Esophagus muscularis mucosa (tissue), 4 donors: Measurements from ENCODE around the gene NUDT3. TPM values are rescaled to one million over a fixed set of nuclear protein-coding genes. Genes with fewer than 3 reads are reported as not detected.

Experiments
- DNase-seq: peaks from one replicate; pipeline ENCODE4 v3.0.0-alpha.2; 2017; ENCODE audit errors: extremely low spot score
- H3K27ac ChIP-seq, 4 donors: fragments of 200-600 bp; sonication (generic); replicated peaks in 1 of 4; 1 replicate in 3 of 4; 2 replicates in 1 of 4; pipeline ENCODE4 v1.5.1; 2016 to 2019; ENCODE audit warnings: mild to moderate bottlenecking in 1 of 4
- H3K27me3 ChIP-seq, 4 donors: fragments of 200-600 bp; sonication (generic); one replicate each; pipeline versions ENCODE4 v1.5.1 to v1.6.0; 2016 to 2019
- H3K36me3 ChIP-seq, 4 donors: fragments of 200-600 bp; sonication (generic); one replicate each; pipeline ENCODE4 v1.5.1; 2016 to 2019
- H3K4me1 ChIP-seq, 4 donors: fragments of 200-600 bp; sonication (generic); one replicate each; pipeline ENCODE4 v1.5.1; 2016 to 2019
- H3K4me3 ChIP-seq, 4 donors: fragments of 200-600 bp; sonication (generic); 1 replicate in 2 of 4; 2 replicates in 2 of 4; pipeline ENCODE4 v1.5.1; 2016 to 2019; ENCODE audit warnings: mild to moderate bottlenecking in 4 of 4, moderate library complexity in 1 of 4
- H3K9me3 ChIP-seq, 4 donors: fragments of 200-600 bp; sonication (generic); 1 replicate in 3 of 4; 2 replicates in 1 of 4; pipeline ENCODE4 v1.5.1; 2016 to 2019
- EP300 ChIP-seq: sonication (generic); formaldehyde crosslinking; IDR thresholded peaks from one replicate; pipeline ENCODE4 v1.6.1; 2017; ENCODE audit warnings: antibody characterized with exemption
- POLR2A ChIP-seq: fragments of 450-650 bp; IDR thresholded peaks from one replicate; pipeline ENCODE4 v1.6.1; 2017; ENCODE audit warnings: antibody characterized with exemption, moderate library complexity, mild to moderate bottlenecking, low read depth
- POLR2AphosphoS5 ChIP-seq, 2 donors: sonication (generic); formaldehyde crosslinking; IDR thresholded peaks; one replicate each; pipeline ENCODE4 v1.6.1; 2017; ENCODE audit warnings: antibody characterized with exemption in 2 of 2
- WGBS: methylation state at CpG from one replicate; pipeline ENCODE4 v1.1.5; 2018; 5-methylcytosine and 5-hydroxymethylcytosine counted together
- intact Hi-C: fragments of 100-400 bp; cut with DNase I; formaldehyde crosslinking; loops from one replicate; pipeline ENCODE4 v1.15.1; 2023
- total RNA-seq, 4 donors: library from RNA; depleted of rRNA; stranded (reverse); fragments of >200 nt; gene quantifications; one replicate each; pipeline versions ENCODE4 v1.1.0 to v1.2.1, GENCODE V29; 2016
- TF ChIP-seq, protein P1 (sequence below), 3 experiments: fragments of 200-600 bp in 2 of 3; fragments of 450-650 bp in 1 of 3; sonication (generic) in 2 of 3; IDR thresholded peaks; one replicate each; pipeline ENCODE4 v1.5.1; 2017 to 2019; ENCODE audit warnings: antibody characterized with exemption in 3 of 3, mild to moderate bottlenecking in 2 of 3, moderate library complexity in 1 of 3

The NUDT3 gene
- total RNA-seq, 4 donors from 2014 or later: 37.1 to 57.2 (median 47.4) TPM

DNA sequence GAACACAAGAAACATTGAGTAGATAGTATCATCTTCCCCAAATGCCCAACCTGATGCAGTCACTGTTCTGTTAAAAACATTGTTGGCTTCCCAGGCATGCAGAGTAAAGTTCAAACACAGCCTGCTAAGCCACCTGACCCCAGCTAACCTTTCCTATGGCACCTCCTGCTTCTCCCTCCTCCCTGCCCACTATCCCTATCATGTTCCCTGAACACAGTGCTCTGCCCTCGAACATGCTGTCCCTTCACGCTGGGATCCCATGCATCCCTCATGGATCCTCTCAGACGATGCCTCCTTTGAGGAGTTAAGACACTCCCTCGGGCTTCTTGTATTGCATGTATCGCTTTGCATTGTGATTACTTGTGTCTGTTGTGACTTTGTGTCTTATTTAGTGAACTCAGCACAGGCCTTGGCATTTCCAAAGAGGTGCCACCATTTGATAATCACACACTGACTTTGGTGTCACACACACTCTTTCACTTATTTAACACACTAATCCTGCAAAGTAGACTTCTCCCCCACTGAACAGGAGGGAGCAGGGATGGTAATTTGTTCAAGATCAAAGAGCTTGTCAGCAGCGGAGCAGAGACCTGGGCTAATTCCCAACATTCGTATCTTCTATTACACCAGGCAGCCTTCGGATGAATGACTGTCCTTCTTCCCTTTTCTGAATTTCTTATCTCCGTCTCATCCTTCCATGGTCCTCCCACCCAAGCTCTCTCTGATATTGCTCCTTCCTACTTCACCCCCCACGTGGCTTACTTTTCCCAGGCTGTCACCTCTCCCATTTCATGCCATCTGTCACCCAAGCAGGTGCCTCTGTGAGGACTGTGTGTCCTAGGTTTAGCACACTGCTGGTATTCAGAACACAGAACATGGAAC, 115.3 kb downstream of the NUDT3 start:
- intact Hi-C loops: no loop called here
- H3K27ac ChIP-seq: no peak overlapping the region
- DNase-seq: no peak
- no peaks in the 10 kb centered on the region for H3K27me3 ChIP-seq
- TF ChIP-seq POLR2A (no peak), EP300 (no peak), POLR2AphosphoS5 (IDR thresholded peaks at IDR 0.05) (no peak)
- TF ChIP-seq, protein P1, sequence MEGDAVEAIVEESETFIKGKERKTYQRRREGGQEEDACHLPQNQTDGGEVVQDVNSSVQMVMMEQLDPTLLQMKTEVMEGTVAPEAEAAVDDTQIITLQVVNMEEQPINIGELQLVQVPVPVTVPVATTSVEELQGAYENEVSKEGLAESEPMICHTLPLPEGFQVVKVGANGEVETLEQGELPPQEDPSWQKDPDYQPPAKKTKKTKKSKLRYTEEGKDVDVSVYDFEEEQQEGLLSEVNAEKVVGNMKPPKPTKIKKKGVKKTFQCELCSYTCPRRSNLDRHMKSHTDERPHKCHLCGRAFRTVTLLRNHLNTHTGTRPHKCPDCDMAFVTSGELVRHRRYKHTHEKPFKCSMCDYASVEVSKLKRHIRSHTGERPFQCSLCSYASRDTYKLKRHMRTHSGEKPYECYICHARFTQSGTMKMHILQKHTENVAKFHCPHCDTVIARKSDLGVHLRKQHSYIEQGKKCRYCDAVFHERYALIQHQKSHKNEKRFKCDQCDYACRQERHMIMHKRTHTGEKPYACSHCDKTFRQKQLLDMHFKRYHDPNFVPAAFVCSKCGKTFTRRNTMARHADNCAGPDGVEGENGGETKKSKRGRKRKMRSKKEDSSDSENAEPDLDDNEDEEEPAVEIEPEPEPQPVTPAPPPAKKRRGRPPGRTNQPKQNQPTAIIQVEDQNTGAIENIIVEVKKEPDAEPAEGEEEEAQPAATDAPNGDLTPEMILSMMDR (IDR thresholded peaks at IDR 0.05): no peak
- peaks cover 2 to 26% (median 4%) of the 10 kb centered on the region in 4 donors for H3K4me1 ChIP-seq
- 79% methylated on average over 10 of the region's 10 CpGs for WGBS
- H3K36me3 ChIP-seq: peaks cover 0 to 29% (median 8%) of the 10 kb centered on the region in 4 donors
- H3K9me3 ChIP-seq: no peaks in the 10 kb centered on the region
- no peak overlapping the region for H3K4me3 ChIP-seq

DNA sequence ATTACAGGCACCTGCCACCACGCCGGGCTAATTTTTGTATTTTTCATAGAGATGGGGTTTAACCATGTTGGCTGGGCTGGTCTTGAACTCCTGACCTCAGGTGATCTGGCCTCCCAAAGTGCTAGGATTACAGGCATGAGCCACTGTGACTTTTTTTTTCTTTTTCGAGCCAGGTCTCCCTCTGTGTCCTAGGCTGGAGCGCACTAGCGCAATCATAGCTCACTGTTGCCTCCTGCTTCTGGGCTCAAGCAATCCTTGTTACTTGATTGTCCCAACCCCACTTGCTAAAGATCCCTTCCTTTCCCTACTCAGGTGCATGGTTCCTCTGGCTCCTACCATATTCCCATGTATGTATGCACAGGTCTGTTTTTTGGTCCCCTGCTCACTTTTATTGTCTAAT, 116.3 kb downstream of the NUDT3 start:
- no peak overlapping the region for H3K27ac ChIP-seq
- H3K36me3 ChIP-seq: peaks cover 0 to 26% (median 8%) of the 10 kb centered on the region in 4 donors
- H3K27me3 ChIP-seq: no peaks in the 10 kb centered on the region
- no peak for TF ChIP-seq POLR2A
- TF ChIP-seq, protein P1 (IDR thresholded peaks at IDR 0.05): no peak
- WGBS: 96% methylated on average over 5 of the region's 5 CpGs
- intact Hi-C loops: no loop called here
- H3K9me3 ChIP-seq: no peaks in the 10 kb centered on the region
- no peak for DNase-seq
- H3K4me1 ChIP-seq: peaks cover 4 to 23% (median 4%) of the 10 kb centered on the region in 4 donors
- H3K4me3 ChIP-seq: no peak overlapping the region

DNA sequence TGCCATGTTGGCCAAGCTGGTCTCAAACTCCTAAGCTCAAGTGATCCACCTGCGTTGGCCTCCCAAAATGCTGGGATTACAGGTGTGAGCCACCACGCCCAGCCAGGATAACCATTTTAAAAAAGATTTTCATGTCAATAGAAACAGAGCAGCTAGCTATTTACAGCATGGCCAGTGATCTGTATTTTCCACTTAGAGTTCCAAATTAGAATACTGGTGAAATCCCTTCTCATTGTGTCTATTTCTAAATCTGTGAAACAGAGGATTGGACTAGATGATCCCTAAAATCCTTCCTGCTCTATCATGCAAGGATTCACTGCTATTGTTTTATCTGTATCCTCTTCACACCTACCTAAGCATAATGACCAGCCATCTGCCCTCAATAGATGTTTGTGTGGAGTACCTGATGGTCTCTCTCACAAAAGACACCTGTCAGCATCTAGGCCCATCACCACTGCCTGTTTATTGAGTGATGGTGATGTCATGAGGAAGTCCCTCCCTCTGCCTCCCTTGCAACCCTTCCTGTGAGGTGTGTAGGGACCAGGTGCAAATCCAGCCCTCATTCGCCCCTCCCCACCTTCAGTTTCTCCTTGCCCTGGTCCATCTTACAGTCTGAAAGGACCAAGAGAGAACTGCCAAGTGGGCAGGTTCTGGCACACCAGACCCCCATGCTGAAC, 117.2 kb downstream of the NUDT3 start:
- intact Hi-C loops: no loop called here
- no peak overlapping the region for H3K4me3 ChIP-seq
- WGBS: 92% methylated on average over 3 of the region's 3 CpGs

DNA sequence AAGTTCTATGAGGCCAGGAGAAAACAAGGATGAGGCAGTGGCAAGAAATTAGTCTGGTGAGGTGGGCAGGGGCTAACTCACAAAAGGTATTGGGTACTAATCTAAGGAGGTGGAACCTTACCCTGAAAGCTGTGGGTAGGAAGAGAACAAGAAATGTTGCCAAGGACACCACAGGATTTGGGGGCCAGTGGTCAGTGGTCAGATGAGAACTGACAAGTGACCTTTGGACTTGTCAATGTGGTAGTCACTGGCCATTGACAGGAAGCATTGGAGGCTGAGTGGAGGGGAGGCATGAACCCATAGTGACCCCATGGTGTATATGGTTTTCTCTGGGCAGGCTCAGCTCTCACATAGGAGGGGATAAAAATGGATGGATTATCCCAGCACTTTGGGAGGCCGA, 118.3 kb downstream of the NUDT3 start:
- no peak for DNase-seq
- Histone ChIP-seq H3K4me1 (peaks cover 4 to 23% (median 4%) of the 10 kb centered on the region in 4 donors), H3K36me3 (peaks cover 0 to 12% (median under 1%) of the 10 kb centered on the region in 4 donors), H3K27me3 (no peaks in the 10 kb centered on the region), H3K4me3 (no peak overlapping the region), H3K27ac (no peak overlapping the region), H3K9me3 (no peaks in the 10 kb centered on the region)
- intact Hi-C loops: no loop called here
- TF ChIP-seq POLR2A (no peak), POLR2AphosphoS5 (IDR thresholded peaks at IDR 0.05) (no peak), EP300 (no peak)
- TF ChIP-seq, protein P1 (IDR thresholded peaks at IDR 0.05): no peak
- WGBS: 90% methylated on average over 1 of the region's 1 CpG

More for the DNA sequence above, 117.2 kb downstream of the NUDT3 start:
- DNase-seq: no peak
- Histone ChIP-seq H3K27ac (no peak overlapping the region), H3K27me3 (no peaks in the 10 kb centered on the region), H3K4me1 (peaks cover 4 to 23% (median 4%) of the 10 kb centered on the region in 4 donors), H3K36me3 (peaks cover 0 to 23% (median 8%) of the 10 kb centered on the region in 4 donors), H3K9me3 (no peaks in the 10 kb centered on the region)
- TF ChIP-seq POLR2A (no peak), POLR2AphosphoS5 (IDR thresholded peaks at IDR 0.05) (no peak), EP300 (no peak)
- TF ChIP-seq, protein P1 (IDR thresholded peaks at IDR 0.05): no peak
